SIG-M5 treated with dmso at 0.1 percent for 504 hours (cell line): ENCODE data around the gene CYP46A1.

Experiments
- DNase-seq: peaks from one replicate; lab custom pipeline; 2025; ENCODE audit not compliant: unreplicated experiment; lab: John Stamatoyannopoulos, UW

The CYP46A1 gene

DNA sequence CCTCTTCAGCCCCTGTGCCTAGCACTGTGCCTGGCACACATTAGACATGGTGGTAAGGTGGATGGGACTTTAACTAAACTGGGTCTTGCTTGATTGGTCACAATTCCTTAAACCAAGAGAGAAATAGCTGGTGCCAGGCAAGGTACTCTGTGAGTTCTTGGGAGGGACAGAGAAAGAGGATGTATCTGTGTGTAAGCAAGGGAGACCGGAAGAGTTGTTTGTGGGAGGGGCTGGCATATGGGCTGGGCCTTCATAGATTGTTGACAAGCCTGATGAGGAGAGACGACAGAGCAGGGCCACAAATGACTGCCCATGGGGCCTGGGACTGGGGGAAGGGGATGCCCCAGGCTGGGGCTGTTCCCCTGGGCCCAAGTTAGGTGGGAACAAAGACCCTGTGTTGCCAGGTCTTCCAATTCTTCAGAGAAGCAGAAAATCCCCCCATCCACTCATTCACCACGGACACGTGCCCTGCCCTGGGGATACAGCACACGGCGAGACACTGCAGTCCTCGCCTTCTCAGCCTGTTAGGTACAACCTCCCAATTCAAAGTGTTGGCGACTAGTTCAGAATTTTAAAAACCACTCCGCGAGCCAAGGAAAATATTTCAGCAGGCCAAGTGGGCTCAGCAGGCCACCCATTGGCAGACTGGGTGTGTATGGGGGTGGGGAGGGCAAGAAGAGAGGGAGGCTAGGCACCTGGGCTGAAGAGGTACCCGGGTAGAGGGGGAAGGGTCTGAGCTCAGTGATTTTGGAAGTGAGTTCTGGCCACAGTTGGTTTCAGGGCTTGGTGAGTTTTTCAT lies 11.4 kb upstream of the CYP46A1 start:
- peak; percentile 60 for DNase-seq

DNA sequence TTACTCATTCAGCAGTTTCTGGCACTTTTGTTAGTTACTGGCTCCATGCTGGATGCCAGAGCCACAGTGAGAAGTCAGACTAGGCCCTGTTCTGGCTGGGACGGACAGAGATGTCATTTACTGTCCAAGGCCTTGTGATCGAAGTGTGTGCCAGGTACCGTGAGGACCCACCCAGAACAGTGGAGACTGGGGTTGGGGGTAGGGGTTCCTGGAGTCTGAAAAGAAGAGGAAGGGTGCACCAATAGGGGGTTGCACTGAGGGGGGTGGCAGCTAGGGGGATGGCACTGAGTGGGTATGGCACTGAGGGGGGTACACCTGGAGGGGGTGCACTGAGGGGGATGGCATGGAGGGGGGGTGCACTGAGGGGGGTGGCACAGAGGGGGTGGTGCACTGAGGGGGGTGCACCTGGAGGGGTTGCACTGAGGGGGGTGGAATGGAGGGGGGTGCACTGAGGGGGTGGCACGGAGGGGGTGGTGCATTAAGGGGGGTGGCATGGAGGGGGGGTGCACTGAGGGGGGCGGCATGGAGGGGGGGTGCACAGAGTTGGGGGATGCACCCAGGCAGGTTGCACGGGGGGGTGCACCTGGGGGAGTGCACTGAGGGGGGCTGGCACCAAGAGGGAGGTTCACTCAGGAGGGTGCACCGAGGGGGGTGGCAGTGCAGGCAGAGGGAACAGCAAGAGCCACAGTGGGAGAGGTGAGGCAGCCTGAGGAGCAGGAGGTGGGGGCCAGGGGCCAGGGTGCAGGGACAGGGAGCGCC lies 10.6 kb upstream of the CYP46A1 start:
- no peak for DNase-seq

DNA sequence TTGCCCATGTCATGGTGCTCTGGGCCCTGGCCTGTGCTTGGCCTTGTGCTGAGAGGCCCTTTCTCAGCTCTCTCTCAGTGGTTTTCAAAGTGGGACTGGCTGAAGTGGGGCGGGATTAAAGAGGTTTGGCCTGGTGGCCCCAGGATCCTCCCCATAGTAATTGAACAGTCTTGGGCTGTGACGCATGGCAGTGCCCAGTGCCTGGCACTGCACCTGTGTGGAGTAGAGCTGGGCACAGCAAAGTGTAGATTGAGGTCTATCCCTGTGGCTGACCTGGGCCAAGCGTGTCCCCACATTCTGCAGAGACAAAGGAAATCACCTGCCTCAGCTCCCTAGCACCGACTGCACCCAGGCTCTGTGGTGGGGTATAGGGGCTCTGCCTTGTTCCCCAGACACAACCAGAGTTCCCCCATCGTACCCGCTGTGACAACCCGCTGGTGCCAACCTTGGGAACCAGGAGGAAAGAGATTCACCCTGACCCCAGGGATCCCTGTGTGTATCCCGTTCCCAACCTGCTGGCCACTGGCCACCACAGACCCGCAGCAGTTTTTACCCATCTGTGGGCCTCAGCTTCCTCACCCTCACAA lies 9.9 kb upstream of the CYP46A1 start:
- DNase-seq: no peak

DNA sequence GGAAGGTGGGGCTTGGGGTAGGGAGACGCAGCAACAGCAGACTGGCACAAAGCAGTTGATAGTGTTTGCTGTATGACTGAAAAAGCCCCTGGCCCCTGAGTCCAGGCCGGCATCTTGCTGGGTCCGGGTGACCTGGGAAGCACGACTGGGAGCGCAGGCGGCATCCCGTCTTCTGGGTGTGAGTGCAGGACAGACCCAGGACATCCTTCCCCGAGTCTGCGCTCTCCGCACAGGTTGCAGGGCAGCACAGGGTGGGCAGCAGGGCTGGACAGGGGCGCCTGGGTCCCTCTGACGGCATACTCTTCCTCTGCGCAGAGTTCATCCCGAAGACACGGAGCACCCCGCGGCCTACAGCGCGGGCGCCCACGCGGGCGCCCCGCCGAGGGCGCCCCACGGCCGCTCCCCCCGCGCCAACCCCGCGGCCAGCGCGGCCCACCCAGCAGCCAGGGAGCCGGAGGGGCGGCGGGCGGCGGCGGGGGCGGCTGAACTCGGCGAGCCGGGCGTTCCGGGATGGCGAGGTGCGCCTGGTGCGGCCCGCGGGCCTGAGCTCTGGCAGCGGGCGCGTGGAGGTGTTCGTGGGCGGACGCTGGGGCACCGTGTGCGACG lies 9.2 kb upstream of the CYP46A1 start:
- DNase-seq: no peak

DNA sequence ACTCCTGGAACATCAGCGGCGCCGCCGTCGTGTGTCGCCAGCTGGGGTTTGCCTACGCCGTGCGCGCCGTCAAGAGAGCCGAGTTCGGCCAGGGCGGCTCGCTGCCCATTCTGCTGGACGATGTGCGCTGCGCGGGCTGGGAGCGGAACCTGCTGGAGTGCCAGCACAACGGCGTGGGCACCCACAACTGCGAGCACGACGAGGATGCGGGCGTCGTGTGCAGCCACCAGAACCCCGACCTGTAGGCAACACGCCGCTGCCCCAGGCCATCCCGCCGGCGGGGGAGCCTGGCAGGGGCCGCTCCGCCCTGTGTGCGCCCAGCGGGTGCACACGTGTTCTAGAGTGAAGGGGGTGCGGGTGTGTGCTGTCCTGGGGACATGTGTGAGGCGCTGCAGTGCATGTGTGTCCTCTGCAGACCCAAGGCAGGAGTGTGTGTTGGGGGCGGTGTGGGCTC lies 8.7 kb upstream of the CYP46A1 start:
- no peak for DNase-seq

DNA sequence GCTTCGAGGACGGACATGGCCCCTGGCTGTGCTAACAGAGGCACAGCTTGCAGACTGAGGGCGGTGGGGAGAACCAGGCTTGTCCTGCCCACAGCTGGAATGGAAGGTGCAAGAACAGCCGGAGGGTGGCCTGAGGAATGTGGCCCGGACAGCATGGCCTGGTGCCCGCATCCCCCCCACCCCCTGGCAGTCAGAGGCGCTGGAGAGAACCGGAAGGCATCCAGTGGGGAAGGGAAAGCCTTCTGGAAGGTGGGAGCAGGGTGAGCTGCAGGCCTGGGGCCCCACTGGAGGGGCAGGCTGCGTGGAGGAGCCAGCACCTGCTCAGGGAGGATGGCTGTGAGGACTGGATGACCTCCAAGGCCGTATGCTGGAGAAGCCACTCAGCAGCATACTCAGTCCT lies 8.1 kb upstream of the CYP46A1 start:
- DNase-seq: no peak

DNA sequence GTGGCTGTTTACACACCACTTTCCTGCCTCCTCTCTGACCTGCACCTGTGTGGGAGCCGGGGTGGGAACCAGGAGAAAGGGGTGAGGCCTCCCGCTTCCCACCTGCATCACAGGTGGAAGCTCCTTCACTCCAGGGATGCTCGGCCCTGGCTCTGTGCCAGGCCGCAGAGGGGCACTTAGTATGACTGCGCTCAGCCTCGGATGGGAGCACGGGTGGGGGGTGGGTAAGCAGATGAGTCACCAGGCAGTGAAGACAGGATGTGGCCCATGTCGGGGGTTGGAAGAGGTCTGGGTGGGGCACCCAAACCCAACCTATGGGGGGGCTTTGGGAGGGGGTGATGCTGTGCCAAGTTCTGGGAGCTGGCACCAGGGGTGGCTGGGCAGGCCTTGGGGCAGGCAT lies 7.4 kb upstream of the CYP46A1 start:
- DNase-seq: no peak

DNA sequence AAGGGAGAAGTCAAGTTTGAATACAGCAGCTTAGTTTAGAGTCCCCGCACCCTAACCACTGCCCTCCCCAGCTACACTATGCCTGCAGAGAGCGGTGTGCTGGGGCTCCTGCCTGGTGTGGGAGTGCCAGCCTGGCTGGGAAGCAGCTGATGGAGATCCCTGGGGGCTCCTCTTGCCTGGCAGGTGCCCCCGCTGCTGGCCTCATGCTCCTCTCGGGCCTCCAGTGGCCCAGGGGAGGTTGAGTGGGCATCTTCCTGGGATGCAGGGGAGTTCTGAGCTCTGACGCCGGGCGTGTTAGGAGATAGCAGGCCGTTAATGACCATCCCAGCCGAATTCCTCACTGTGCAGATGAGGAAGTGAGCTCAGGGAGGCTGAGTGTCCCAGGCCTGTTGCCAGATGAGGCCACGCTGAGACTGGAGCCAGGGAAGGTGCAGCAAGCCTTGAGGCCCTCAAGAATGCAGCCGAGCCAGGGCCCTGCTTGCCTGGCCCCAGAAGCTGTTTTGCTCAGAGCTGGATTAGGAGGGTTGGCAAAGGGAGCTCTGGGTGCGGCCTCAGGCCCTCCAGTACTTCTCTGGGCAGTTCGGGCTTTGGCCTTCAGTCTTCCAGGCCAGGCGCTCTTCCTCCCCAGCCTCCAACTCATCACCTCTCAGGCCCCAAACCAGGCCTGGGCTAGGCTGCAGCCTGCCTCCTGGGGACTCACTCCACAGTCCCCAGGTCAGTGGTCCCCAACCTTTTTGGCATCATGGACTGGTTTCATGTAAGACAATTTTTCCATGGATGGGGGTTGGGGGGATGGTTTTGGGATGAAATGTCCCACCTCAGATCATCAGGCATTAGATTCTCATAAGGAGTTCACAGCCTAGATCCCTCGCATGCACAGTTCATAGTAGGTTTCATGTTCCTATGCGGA lies 6.6 kb upstream of the CYP46A1 start:
- no peak for DNase-seq

DNA sequence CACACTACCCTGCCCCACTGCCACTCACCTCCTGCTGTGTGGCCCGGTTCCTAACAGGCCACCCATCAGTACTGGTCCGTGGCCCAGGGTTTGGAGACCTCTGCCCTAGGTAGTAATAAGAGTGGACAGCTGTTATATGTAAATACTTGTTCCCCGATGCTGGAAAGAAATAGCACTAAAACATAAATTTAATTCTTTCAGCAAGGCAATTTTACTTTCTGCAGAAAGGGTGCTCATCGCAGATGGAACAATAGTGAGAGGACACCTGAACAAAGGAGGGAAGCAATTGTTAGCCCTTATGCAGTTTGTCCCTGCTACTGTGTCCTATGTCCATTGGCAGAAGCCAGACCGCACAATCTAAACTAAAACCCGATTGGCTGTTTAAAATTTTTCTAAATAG lies 5.9 kb upstream of the CYP46A1 start:
- DNase-seq: no peak

DNA sequence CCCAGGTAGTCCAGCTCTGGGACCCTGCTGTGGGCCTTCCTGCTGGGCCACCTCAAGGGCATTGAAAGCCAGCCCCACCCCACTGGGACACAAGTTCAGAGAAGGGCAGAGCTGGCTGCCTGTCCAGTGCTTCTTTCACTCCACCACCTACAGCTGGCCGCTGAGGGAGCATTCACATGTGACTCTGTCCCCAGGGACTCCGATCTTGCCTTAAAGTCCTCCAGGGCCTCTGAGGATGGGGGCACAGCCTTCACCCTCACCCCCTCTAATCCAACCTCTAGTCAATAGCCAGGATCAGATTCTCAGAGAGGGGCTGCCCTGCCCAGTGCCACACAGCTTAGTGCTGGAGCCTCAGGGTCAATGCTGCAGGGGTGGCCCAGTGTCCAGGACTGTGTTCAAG lies 5.0 kb upstream of the CYP46A1 start:
- no peak for DNase-seq

DNA sequence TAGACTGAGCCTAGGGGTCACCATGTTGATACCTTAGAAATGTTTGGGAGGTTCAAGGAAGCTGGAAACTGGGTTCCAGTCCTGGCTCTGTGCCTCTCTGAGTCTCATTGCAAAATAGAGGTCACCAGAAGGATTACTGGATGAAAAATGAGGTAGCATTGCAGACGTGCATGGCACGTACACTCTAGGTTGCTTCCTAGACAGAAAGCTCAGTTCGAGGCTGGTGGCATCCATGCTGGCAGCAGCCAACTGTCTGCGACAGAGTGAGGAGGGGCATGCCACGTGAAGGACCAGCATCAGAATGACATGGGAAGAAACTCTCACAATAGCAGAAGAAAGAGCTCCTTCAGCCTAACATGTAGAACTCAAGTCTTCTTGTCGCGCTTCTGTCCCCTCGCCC lies 4.6 kb upstream of the CYP46A1 start:
- DNase-seq: no peak

DNA sequence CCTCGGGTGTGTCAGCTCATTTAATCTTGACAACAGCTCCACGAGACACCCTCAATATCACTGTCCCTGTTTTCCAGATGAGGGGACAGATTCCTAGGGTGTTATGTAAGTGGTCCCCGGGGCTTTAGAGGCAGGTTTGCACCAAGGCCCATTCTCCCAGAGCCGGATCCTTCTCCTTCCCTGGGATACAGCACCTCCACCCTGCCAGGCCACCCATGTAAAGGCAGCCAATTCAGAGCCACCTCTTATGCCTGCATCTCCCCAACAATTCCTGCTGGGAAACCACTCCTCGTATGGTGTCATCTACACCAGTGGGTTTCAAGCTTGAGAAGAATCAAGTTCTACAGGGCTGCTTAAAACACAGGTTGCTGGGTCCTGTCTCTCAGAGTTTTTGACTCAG lies 4.1 kb upstream of the CYP46A1 start:
- no peak for DNase-seq

DNA sequence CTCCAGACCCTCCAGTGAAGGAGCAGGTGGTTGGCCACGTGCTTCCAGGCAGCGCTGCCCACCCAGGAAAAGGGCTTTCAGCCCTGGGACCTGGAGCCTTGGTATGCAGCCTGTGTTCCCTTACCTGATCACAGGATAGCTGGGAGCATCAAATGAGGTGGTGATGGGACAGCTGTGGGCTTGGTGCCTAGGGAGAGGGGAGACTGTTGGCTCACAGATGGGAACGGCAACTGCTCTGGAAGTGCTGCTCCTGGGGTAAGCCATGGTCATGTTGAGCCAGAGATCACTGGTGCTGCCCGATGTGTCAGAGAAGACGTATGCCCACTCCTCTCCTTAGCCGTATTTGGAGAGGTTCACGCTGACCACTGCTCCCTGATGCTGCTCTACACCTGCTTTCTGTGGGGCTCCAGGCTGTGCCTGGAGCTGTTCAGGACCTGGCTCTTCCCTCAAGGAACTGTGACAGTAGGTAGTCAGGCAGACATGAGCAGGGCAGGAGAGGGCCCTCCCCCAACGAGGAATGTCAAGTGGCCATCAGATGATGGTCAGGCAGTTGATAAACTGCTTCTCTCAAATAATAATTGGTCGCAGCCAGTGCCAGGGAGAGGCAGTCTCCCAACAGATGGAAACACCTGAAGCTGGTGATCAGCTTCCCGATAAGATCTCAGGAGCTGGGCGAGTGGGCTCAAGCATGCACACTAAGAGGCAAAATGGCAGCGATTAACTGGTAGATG lies 2.8 kb upstream of the CYP46A1 start:
- no peak for DNase-seq

DNA sequence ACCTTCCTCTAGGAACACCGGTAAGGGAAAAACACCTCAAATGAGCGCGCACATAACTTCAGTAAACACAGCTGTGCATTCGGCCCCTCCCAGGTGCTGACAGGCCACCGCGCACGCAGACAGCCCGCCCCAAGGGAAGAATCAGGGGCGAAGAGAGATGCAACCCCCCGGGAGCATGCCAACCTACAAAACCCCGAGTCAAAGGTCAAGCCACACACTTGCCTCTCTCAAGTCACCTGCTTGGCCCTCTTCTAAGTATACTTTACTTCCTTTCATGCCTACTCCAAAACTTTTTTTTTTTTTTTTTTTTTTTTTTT lies 2.3 kb upstream of the CYP46A1 start:
- no peak for DNase-seq

DNA sequence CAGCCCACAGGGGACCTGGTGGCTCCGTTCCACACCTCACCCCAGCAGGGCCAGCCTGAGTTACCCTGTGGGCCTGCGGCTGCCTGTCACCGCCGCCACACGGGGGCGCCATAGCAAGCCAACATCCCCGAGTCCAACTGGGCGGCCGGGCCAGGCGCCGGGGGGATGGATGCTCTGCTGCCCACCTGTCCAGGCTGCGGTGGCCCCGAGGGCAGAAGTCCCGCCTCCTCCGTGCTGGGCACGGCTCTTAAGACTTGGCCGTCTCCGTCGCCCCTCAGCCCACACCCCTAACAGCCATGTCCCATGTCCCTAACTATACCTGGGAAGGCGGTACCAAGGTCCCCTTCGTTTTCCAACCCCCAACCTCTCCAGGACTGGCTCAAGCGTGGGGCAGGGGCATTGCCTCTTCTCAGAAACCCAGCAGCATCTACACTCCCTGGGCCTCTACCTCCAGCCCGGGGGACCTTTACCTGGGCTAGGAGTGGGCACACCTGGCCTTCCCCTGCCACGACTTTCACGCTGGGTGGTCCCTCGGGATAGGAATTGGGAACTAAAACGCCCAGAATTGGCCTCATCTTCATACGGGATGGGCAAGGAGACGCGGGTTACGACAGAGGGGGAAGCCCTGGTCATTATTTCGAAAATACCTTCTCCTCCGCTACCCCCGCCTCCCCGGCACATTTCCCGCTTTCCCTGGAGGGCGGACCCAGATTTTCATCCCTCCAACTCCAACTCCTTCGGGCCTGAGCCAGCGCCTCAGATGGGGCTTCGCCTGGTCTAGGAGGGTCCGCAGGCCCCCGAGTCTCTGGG lies 1.1 kb upstream of the CYP46A1 start:
- peak; percentile 59 for DNase-seq

DNA sequence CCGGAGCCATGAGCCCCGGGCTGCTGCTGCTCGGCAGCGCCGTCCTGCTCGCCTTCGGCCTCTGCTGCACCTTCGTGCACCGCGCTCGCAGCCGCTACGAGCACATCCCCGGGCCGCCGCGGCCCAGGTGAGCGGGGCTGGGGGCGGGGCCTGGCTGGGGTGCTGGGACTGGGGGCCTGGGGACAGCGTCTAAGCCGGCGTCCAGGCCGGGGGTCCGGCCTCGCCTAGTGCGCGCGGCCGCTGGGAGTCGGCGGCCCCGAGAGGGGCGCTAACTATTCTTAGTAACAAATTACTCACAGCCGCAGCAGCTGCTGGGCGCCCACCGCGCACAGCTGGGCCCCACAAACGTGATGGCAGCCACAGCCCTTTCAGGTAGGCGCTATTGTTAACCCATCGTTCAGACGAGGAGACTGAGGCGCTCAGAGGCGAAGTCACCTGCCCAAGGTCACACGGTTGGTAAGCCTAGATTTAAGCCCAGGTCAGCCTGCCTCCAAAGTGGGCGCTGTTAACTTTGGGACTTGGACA lies 374 bp downstream of the CYP46A1 start:
- no peak for DNase-seq

DNA sequence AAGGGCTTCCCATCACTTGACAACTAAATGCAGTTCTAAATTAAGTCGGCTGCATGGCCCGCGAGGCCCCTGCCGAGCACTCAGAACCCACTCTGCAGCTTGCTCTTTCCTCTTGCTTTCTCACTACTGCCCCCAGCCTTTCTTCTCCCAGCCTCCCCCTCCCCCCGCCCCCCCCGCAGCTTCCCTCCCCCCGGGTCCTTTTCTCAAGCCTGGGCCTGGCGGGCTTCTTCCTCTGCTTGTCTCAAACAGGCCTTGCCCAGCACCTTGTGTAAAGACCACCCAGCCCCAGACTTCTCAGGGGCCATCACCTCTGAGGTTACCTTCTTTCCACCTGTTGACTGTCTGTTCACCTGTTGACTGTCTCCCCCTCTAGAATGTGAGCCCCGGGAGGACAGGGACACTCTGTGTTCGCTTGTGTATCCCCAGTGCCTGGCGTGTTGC lies 1.1 kb downstream of the CYP46A1 start:
- no peak for DNase-seq

DNA sequence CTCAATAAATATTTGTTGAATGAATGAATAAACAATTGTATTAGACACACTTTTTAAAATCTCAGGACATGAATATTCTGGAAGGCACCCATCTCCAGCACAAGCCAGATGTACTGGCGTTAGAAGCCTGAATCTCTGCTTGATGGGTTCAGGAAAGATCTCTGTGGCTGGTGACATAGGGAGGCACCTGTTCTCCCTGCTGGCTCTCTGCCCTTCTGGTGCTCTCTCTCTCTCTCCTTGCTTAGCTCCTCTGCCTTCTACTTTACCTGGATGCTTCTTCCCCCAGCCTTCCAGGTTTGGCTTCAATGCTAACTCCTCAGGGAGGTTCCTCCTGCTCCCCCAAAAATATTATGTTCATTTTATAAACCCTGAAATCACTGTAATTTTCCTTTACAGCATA lies 1.5 kb downstream of the CYP46A1 start:
- DNase-seq: no peak
